DND-41 (cell line): ENCODE measurements around the gene SPESP1.

Source experiments
- ATAC-seq: fragments of 200-7000 bp; cut with Tn5 transposase; 3 replicates; pipeline ENCODE4 v1.9.1; 2021; ENCODE audit warnings: low read depth; ENCODE audit not compliant: insufficient read depth
- DNase-seq: peaks from one replicate; pipeline ENCODE4 v3.0.0-alpha.2; 2020
- H2AFZ ChIP-seq: 2 replicates; pipeline ENCODE4 v1.6.0; 2012; ENCODE audit warnings: low read depth, low read length
- H3K27ac ChIP-seq: 2 replicates; pipeline ENCODE4 v1.5.1; 2012; ENCODE audit warnings: low read length, inconsistent platforms
- H3K27me3 ChIP-seq: fragments of 200-600 bp; sonication (generic); 2 replicates; pipeline ENCODE4 v1.6.0; 2012; ENCODE audit warnings: low read length, mild to moderate bottlenecking, inconsistent platforms; ENCODE audit not compliant: insufficient read depth, poor library complexity
- H3K36me3 ChIP-seq: 2 replicates; pipeline ENCODE4 v1.5.1; 2012; ENCODE audit warnings: low read length, inconsistent platforms; ENCODE audit not compliant: insufficient read depth
- H3K4me1 ChIP-seq: 2 replicates; pipeline ENCODE4 v1.5.1; 2012; ENCODE audit warnings: mild to moderate bottlenecking, low read length; ENCODE audit not compliant: insufficient read depth
- H3K4me2 ChIP-seq: 2 replicates; pipeline ENCODE4 v1.6.0; 2012; ENCODE audit warnings: mild to moderate bottlenecking, moderate library complexity, low read length, inconsistent platforms; ENCODE audit not compliant: insufficient read depth
- H3K4me3 ChIP-seq, 2 experiments: fragments of 200-600 bp in 1 of 2; shearing (Covaris generic) in 1 of 2; 2 replicates each; pipeline ENCODE4 v1.5.1; 2012 to 2016; ENCODE audit warnings: inconsistent platforms in 2 of 2, low read length in 2 of 2, mild to moderate bottlenecking in 2 of 2, low read depth in 1 of 2, moderate library complexity in 1 of 2
- H3K79me2 ChIP-seq: 2 replicates; pipeline ENCODE4 v1.6.0; 2012; ENCODE audit warnings: low read length, inconsistent platforms; ENCODE audit not compliant: insufficient read depth
- H3K9ac ChIP-seq: 2 replicates; pipeline ENCODE4 v1.6.0; 2012; ENCODE audit warnings: low read depth, mild to moderate bottlenecking, inconsistent platforms, low read length, moderate library complexity
- H3K9me3 ChIP-seq: 2 replicates; pipeline ENCODE4 v1.5.1; 2012; ENCODE audit warnings: low read length, moderate library complexity, mild to moderate bottlenecking, inconsistent platforms; ENCODE audit not compliant: insufficient read depth, severe bottlenecking
- H4K20me1 ChIP-seq: 2 replicates; pipeline ENCODE4 v1.6.0; 2012; ENCODE audit warnings: low read length; ENCODE audit not compliant: insufficient read depth
- CTCF ChIP-seq: IDR thresholded peaks from 2 replicates; pipeline ENCODE4 v1.5.1; 2012; ENCODE audit warnings: borderline replicate concordance, low read length, moderate library complexity, mild to moderate bottlenecking; ENCODE audit not compliant: poor library complexity, severe bottlenecking; ENCODE audit errors: extremely low read depth
- EZH2 ChIP-seq: IDR thresholded peaks from 3 replicates; pipeline ENCODE4 v1.6.1; 2012; ENCODE audit warnings: borderline replicate concordance, low read depth, mild to moderate bottlenecking, moderate library complexity, low read length, inconsistent platforms; ENCODE audit not compliant: severe bottlenecking

Gene SPESP1

DNA sequence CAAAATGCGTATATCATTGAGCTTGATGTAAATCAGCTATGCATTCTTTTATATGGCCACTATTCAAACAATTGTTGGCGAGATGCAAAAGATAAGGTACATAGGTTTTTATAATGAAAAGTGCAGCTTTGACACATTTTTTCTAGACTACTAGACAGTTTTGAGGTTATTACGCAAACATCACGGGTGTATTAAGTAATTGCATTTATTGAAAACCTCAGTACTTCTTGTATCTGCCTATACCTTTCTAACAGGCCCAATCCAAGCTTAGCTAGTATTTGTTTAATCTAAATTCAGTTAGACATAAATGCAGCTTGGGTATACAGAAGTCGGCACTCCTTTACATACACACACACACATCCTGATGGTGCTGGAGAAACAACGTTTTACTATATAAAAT, 2.7 kb downstream of the SPESP1 start:
- Histone ChIP-seq H3K9ac (no peak overlapping the region), H3K9me3 (no peaks in the 10 kb centered on the region), H3K27ac (no peak overlapping the region), H3K79me2 (no peaks in the 10 kb centered on the region), H2AFZ (no peak overlapping the region), H3K27me3 (no peaks in the 10 kb centered on the region), H3K4me3 (no peak overlapping the region), H3K36me3 (no peaks in the 10 kb centered on the region), H3K4me1 (no peaks in the 10 kb centered on the region), H4K20me1 (no peaks in the 10 kb centered on the region), H3K4me2 (no peak overlapping the region)
- TF ChIP-seq CTCF (no peak), EZH2 (no peak)
- DNase-seq (no peak), ATAC-seq (no peak)

GRCh38 chr15:68934341-68934740, 4.0 kb downstream of the SPESP1 start:
- H4K20me1 ChIP-seq = no peaks in the 10 kb centered on the region
- H3K4me2 ChIP-seq = no peak overlapping the region
- H3K9me3 ChIP-seq = no peaks in the 10 kb centered on the region
- no peak overlapping the region for H2AFZ ChIP-seq
- H3K4me1 ChIP-seq = no peaks in the 10 kb centered on the region
- H3K9ac ChIP-seq = no peak overlapping the region
- no peaks in the 10 kb centered on the region for H3K36me3 ChIP-seq
- peaks cover 4% of the 10 kb centered on the region for H3K27me3 ChIP-seq
- DNase-seq = no peak
- TF ChIP-seq EZH2 = no peak
- TF ChIP-seq CTCF = no peak
- no peak for ATAC-seq
- no peak overlapping the region for H3K4me3 ChIP-seq
- H3K79me2 ChIP-seq = no peaks in the 10 kb centered on the region
- no peak overlapping the region for H3K27ac ChIP-seq

- Histone ChIP-seq H4K20me1 (no peaks in the 10 kb centered on the region), H3K27ac (no peak overlapping the region), H3K4me1 (no peaks in the 10 kb centered on the region), H3K4me3 (no peak overlapping the region), H3K9me3 (no peaks in the 10 kb centered on the region), H3K79me2 (no peaks in the 10 kb centered on the region), H3K36me3 (no peaks in the 10 kb centered on the region), H3K27me3 (peaks cover 8% of the 10 kb centered on the region), H2AFZ (no peak overlapping the region), H3K9ac (no peak overlapping the region), H3K4me2 (no peak overlapping the region)
- ATAC-seq (no peak), DNase-seq (no peak)
- TF ChIP-seq CTCF (no peak), EZH2 (no peak)
Observed at GRCh38 chr15:68935400-68935937, 5.1 kb downstream of the SPESP1 start.

DNA sequence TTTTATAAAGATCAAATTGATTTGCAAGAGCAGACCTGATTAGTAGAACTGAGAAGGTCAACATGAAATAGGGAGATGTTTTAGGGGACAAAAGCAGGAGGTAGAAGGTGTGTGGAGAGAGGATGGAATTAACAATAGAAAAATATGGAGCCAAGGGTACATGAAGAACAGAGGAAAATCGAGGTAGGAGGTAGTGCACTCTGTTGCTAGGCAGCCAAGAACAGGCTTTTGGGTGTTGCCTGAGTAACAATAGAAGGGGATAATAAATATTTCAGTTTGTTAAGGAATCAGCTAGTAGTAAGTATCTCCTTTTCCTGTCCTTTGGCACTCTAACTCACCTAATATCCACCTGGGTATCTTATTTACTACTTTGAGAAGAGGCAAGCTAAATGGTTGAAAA, 9.2 kb downstream of the SPESP1 start:
- Histone ChIP-seq H3K4me2 (no peak overlapping the region), H3K27ac (no peak overlapping the region), H3K9me3 (no peaks in the 10 kb centered on the region), H3K9ac (no peak overlapping the region), H2AFZ (no peak overlapping the region), H4K20me1 (no peaks in the 10 kb centered on the region), H3K4me3 (no peak overlapping the region), H3K36me3 (no peaks in the 10 kb centered on the region), H3K27me3 (peaks cover 12% of the 10 kb centered on the region), H3K79me2 (no peaks in the 10 kb centered on the region), H3K4me1 (no peaks in the 10 kb centered on the region)
- no peak for ATAC-seq
- no peak for DNase-seq
- TF ChIP-seq CTCF (no peak), EZH2 (no peak)
